GM12878 (cell line): ENCODE data around the gene SLC22A3. TPM values are rescaled to one million over a fixed set of nuclear protein-coding genes. Genes with fewer than 3 reads are reported as not detected.

Experiments
- CTCF ChIP-seq, 3 experiments: IDR thresholded peaks in 2 of 3; conservative IDR thresholded peaks in 1 of 3; 2 replicates each; pipeline ENCODE4 v1.5.1; 2011; ENCODE audit warnings: low read depth in 3 of 3, low read length in 3 of 3, mild to moderate bottlenecking in 3 of 3, control low read depth in 2 of 3, moderate library complexity in 2 of 3, inconsistent platforms in 1 of 3, mixed read lengths in 1 of 3; ENCODE audit not compliant: control insufficient read depth in 2 of 3, insufficient read depth in 1 of 3; ENCODE audit errors: extremely low read depth in 1 of 3
- KAT2A ChIP-seq: conservative IDR thresholded peaks from 2 replicates; pipeline ENCODE4 v1.6.1; 2011; ENCODE audit warnings: low read depth, low read length; ENCODE audit not compliant: control insufficient read depth
- NRF1 ChIP-seq: conservative IDR thresholded peaks from 2 replicates; pipeline ENCODE4 v1.6.1; 2011; ENCODE audit warnings: mild to moderate bottlenecking, low read depth, low read length, improper control_type of control experiment
- RCOR1 ChIP-seq: conservative IDR thresholded peaks from 2 replicates; pipeline ENCODE4 v1.6.1; 2012; ENCODE audit warnings: low read depth, low read length, improper control_type of control experiment
- TCF3 ChIP-seq: IDR thresholded peaks from 2 replicates; pipeline ENCODE4 v1.6.1; 2012; ENCODE audit warnings: low read depth, mild to moderate bottlenecking, low read length, borderline replicate concordance; ENCODE audit not compliant: insufficient read depth
- USF1 ChIP-seq: IDR thresholded peaks from 2 replicates; pipeline ENCODE4 v1.6.1; 2011; ENCODE audit warnings: borderline replicate concordance, low read depth, mild to moderate bottlenecking, moderate library complexity, mixed read lengths, low read length; ENCODE audit not compliant: insufficient read depth; ENCODE audit errors: extremely low read length
- YY1 ChIP-seq: IDR thresholded peaks from 2 replicates; pipeline ENCODE4 v1.6.1; 2011; ENCODE audit warnings: low read depth, mild to moderate bottlenecking, low read length
- ZNF217 ChIP-seq: fragments of 450-650 bp; IDR thresholded peaks from 2 replicates; pipeline ENCODE4 v1.6.1; 2017; ENCODE audit warnings: antibody characterized with exemption, mild to moderate bottlenecking
- ZNF274 ChIP-seq: IDR thresholded peaks from one replicate; pipeline ENCODE4 v1.8.0; 2011; ENCODE audit not compliant: insufficient read length, insufficient read depth
- polyA plus RNA-seq, 11 experiments: library from polyadenylated mRNA; depleted of rRNA in 4 of 11; unstranded in 6 of 11; stranded (reverse) in 5 of 11; fragments of >200 nt; fragmentation: Nextera tagmentation in 4 of 11; fragmentation: Illumina TruSeq in 1 of 11; extraction: Ambion mirVana in 4 of 11; extraction: Trizol in 1 of 11; gene quantifications; 1 replicate in 1 of 11; 2 replicates in 10 of 11; pipeline versions ENCODE4 v1.2.1 to v1.2.3, GENCODE V29; 2011 to 2016; ENCODE audit warnings: inconsistent platforms in 2 of 11, missing spikeins in 2 of 11, low read depth in 1 of 11
- total RNA-seq, 4 experiments: library from RNA; depleted of rRNA in 3 of 4; stranded (reverse); fragments of >200 nt in 3 of 4; fragmentation: Illumina TruSeq in 1 of 4; extraction: Trizol in 1 of 4; gene quantifications; 2 replicates each; pipeline versions ENCODE4 v1.2.1 to v1.2.3, GENCODE V29; 2013 to 2021
- TF ChIP-seq, protein P1 (sequence below): IDR thresholded peaks from 2 replicates; pipeline ENCODE4 v1.6.1; 2011; ENCODE audit warnings: borderline replicate concordance, low read depth, mild to moderate bottlenecking, moderate library complexity, low read length; ENCODE audit not compliant: insufficient read depth, poor library complexity, severe bottlenecking

The SLC22A3 gene
- total and polyA plus RNA-seq, 10 of the 15 experiments (the other 5 are each of a cell fraction or from before 2014, with no cell fraction given): 0.07 to 0.15 TPM; not detected in 8

DNA sequence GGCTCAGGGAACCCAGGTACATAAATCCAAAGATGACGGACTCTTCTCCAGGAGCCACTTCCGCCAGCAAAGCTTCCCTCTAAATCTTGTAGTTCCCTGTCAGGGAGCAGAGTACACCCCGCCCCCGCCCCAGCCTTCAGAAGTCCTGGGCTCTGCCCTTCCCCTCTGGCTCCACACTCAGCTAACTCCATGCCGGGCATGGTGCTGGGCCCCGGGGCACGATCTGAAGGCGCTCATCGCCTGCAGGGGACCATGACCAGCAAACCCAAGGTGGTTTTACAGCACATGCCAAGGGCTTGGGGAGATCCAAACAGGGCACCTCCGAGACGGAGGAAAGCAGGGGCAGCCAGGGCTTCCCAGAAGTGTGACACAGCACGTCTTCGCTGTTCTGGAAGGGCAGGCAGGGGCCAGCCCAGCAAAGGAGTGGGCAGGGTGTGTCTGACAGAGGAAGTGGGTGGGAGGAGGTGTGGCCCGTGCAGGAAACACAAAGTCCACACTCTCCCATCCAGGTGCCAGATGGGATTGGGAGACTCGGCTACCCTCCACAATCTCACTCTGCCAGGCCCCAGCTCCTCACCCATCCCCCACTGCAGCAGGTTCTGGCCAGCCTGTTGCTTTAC, 48.0 kb upstream of the SLC22A3 start (continued):
- TF ChIP-seq KAT2A: no peak
- no peak for TF ChIP-seq TCF3
- no peak for TF ChIP-seq RCOR1
- TF ChIP-seq ZNF217: no peak
- TF ChIP-seq, protein P1, sequence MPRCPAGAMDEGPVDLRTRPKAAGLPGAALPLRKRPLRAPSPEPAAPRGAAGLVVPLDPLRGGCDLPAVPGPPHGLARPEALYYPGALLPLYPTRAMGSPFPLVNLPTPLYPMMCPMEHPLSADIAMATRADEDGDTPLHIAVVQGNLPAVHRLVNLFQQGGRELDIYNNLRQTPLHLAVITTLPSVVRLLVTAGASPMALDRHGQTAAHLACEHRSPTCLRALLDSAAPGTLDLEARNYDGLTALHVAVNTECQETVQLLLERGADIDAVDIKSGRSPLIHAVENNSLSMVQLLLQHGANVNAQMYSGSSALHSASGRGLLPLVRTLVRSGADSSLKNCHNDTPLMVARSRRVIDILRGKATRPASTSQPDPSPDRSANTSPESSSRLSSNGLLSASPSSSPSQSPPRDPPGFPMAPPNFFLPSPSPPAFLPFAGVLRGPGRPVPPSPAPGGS: no peak
- no peak for TF ChIP-seq YY1
- no peak for TF ChIP-seq NRF1
- TF ChIP-seq CTCF (IDR thresholded peaks at IDR 0.05 in 2 of 3, conservative IDR thresholded peaks at IDR 0.05 in 1 of 3; ENCODE audit: control insufficient read depth in 2 of 3, extremely low read depth in 1 of 3, insufficient read depth in 1 of 3, low read depth in 3 of 3, low read length in 3 of 3): no peak
- TF ChIP-seq ZNF274: no peak
- no peak for TF ChIP-seq USF1
- TF ChIP-seq, all 136 proteins: peak for 0
